Measurements from ENCODE around the gene HS6ST3. TPM values are rescaled to one million over a fixed set of nuclear protein-coding genes. Genes with fewer than 3 reads are reported as not detected.

Gene HS6ST3
- total RNA-seq, 1 experiment from 2014 or later, result 1.2 TPM

GRCh38 chr13:96052656-96053002, 37.3 kb upstream of the HS6ST3 start (continued):
- TF ChIP-seq CREB1 (CRISPR knock-in tag; IDR thresholded peaks at IDR 0.05) (no peak), ZNF423 (CRISPR knock-in tag; IDR thresholded peaks at IDR 0.05) (no peak), PRDM15 (CRISPR knock-in tag; IDR thresholded peaks at IDR 0.05) (no peak), ZNF416 (CRISPR knock-in tag; IDR thresholded peaks at IDR 0.05) (no peak)

GRCh38 chr13:96053003-96053703, 36.8 kb upstream of the HS6ST3 start, which contains the start of gene UGGT2:
TSS of gene UGGT2 (minus strand) at chr13:96053401. CDS start at chr13:96053312, 89 bp downstream.
- Mint-ChIP-seq H3K36me3 (peaks cover 6% of the 10 kb centered on the region), H3K27me3 (ENCODE audit: low read depth) (no peaks in the 10 kb centered on the region), H3K9me3 (peaks cover 12% of the 10 kb centered on the region), H3K4me3 (peak within 1 kb of the TSS; percentile 91), H3K27ac (peak within 1 kb of the TSS; percentile 94), H3K4me1 (peaks cover 17% of the 10 kb centered on the region)
- peak; percentile 80 for DNase-seq (ENCODE audit: low spot score)
- ChIA-PET POLR2A (interaction anchor here (0.8 to 1.3 kb wide), 4 partner anchors 12 to 36 kb away, joined by 3 to 5 read pairs (median 3); partner anchors contain the start of gene HS6ST3), CTCF (interaction anchor here (1.1 to 2.2 kb wide), 5 partner anchors 20 to 176 kb away, joined by 4 to 10 read pairs (median 7); no protein-coding TSS in a partner anchor)
- ATAC-seq, result peak; percentile 95
- no peak for TF ChIP-seq ZMAT4 (CRISPR knock-in tag; IDR thresholded peaks at IDR 0.05)
- TF ChIP-seq NFE2L1 (CRISPR knock-in tag; IDR thresholded peaks at IDR 0.05), result peak; percentile 78; the same call in 1 of the 2 replicates
- peak; percentile 55; the same call in 1 of the 2 replicates for TF ChIP-seq E2F5 (CRISPR knock-in tag; IDR thresholded peaks at IDR 0.05)
- TF ChIP-seq TEAD1 (CRISPR knock-in tag; IDR thresholded peaks at IDR 0.05), result peak; percentile 66
- TF ChIP-seq PRRX2 (CRISPR knock-in tag; IDR thresholded peaks at IDR 0.05), result no peak
- no peak for TF ChIP-seq SMAD4 (CRISPR knock-in tag; IDR thresholded peaks at IDR 0.05)
- peak; percentile 62 for TF ChIP-seq FOXK1 (CRISPR knock-in tag; IDR thresholded peaks at IDR 0.05)
- TF ChIP-seq MLX (CRISPR knock-in tag; IDR thresholded peaks at IDR 0.05), result no peak
- TF ChIP-seq ZNF232 (CRISPR knock-in tag; IDR thresholded peaks at IDR 0.05), result no peak
- TF ChIP-seq PRDM15 (CRISPR knock-in tag; IDR thresholded peaks at IDR 0.05), result peak; percentile 27; the same call in 1 of the 2 replicates
- TF ChIP-seq ZBTB43 (CRISPR knock-in tag; IDR thresholded peaks at IDR 0.05), result peak; percentile 59; the same call in 1 of the 2 replicates
- TF ChIP-seq E2F4 (CRISPR knock-in tag; IDR thresholded peaks at IDR 0.05; ENCODE audit: borderline replicate concordance, low read depth), result peak; percentile 90
- TF ChIP-seq ARID4B (CRISPR knock-in tag; IDR thresholded peaks at IDR 0.05; ENCODE audit: borderline replicate concordance), result peak; percentile 82; the same call in 1 of the 2 replicates
- TF ChIP-seq CREB1 (CRISPR knock-in tag; IDR thresholded peaks at IDR 0.05), result peak; percentile 61; the same call in 1 of the 2 replicates

All from WTC11 (cell line).